Adrenal gland (tissue), 5 donors: ENCODE data around the gene C19orf25.

Experiments used
- CTCF ChIP-seq, 6 experiments: fragments of 450-650 bp in 4 of 6; fragments of 200-600 bp in 2 of 6; sonication (generic) in 1 of 6; IDR thresholded peaks; 1 replicate in 5 of 6; 2 replicates in 1 of 6; pipeline versions ENCODE4 v1.5.1 to v1.8.0; 2016 to 2021; ENCODE audit warnings: antibody characterized with exemption in 6 of 6, mild to moderate bottlenecking in 2 of 6, moderate library complexity in 1 of 6
- POLR2A ChIP-seq, 2 donors: fragments of 450-650 bp; IDR thresholded peaks; one replicate each; pipeline ENCODE4 v1.6.1; 2017; ENCODE audit warnings: antibody characterized with exemption in 2 of 2, mild to moderate bottlenecking in 2 of 2, moderate library complexity in 1 of 2
- donor health status: DM: no; HTN: no; CAD: no.

- TF ChIP-seq POLR2A (IDR thresholded peaks at IDR 0.05) (no peak), CTCF (IDR thresholded peaks at IDR 0.05) (no peak)
Measured at GRCh38 chr19:1526979-1527649, 48.1 kb upstream of the C19orf25 start.
